Astrocyte (in vitro differentiated cells and primary cell): ENCODE results near the gene NR4A3. TPM values are rescaled to one million over a fixed set of nuclear protein-coding genes. Genes with fewer than 3 reads are reported as not detected.

Experiments
- DNase-seq: peaks from one replicate; pipeline ENCODE4 v3.0.0-alpha.2; 2010; ENCODE audit warnings: low read depth
- FAIRE-seq: peaks from 2 replicates; lab custom pipeline; 2011; peaks lifted over from hg19 to GRCh38; lab: Jason Lieb, UNC
- H2AFZ ChIP-seq: 2 replicates; pipeline ENCODE4 v1.6.0; 2012; ENCODE audit warnings: low read depth, low read length, inconsistent platforms
- H3K27ac ChIP-seq: 2 replicates; pipeline ENCODE4 v1.5.1; 2011; ENCODE audit warnings: low read depth, low read length, inconsistent platforms
- H3K27me3 ChIP-seq: 2 replicates; pipeline ENCODE4 v1.6.0; 2011; ENCODE audit warnings: low read length, inconsistent platforms; ENCODE audit not compliant: insufficient read depth
- H3K36me3 ChIP-seq: 2 replicates; pipeline ENCODE4 v1.5.1; 2011; ENCODE audit warnings: low read length, inconsistent platforms; ENCODE audit not compliant: insufficient read depth
- H3K4me1 ChIP-seq: 2 replicates; pipeline ENCODE4 v1.5.1; 2011; ENCODE audit warnings: low read length, inconsistent platforms; ENCODE audit not compliant: insufficient read depth
- H3K4me2 ChIP-seq: 2 replicates; pipeline ENCODE4 v1.6.0; 2012; ENCODE audit warnings: low read length, inconsistent platforms
- H3K4me3 ChIP-seq: 2 replicates; pipeline ENCODE4 v1.5.1; 2011; ENCODE audit warnings: low read depth, mild to moderate bottlenecking, low read length, inconsistent platforms; ENCODE audit not compliant: insufficient read depth
- H3K79me2 ChIP-seq: 2 replicates; pipeline ENCODE4 v1.6.0; 2012; ENCODE audit warnings: mild to moderate bottlenecking, low read length, inconsistent platforms; ENCODE audit not compliant: insufficient read depth
- H3K9ac ChIP-seq: 2 replicates; pipeline ENCODE4 v1.6.0; 2012; ENCODE audit warnings: mild to moderate bottlenecking, low read length, inconsistent platforms
- H3K9me3 ChIP-seq: 2 replicates; pipeline ENCODE4 v1.5.1; 2012; ENCODE audit warnings: low read depth, mild to moderate bottlenecking, low read length, inconsistent platforms; ENCODE audit not compliant: insufficient read depth
- H4K20me1 ChIP-seq: 2 replicates; pipeline ENCODE4 v1.6.0; 2012; ENCODE audit warnings: low read length, inconsistent platforms; ENCODE audit not compliant: insufficient read depth
- H3K27ac Mint-ChIP-seq: one replicate; pipeline ENCODE4 v1.8.0; 2021; ENCODE audit warnings: mild to moderate bottlenecking, mixed read lengths; ENCODE audit not compliant: unreplicated experiment
- H3K27me3 Mint-ChIP-seq: one replicate; pipeline ENCODE4 v1.8.0; 2021; ENCODE audit warnings: low read depth, mixed read lengths; ENCODE audit not compliant: unreplicated experiment
- H3K36me3 Mint-ChIP-seq: one replicate; pipeline ENCODE4 v1.8.0; 2021; ENCODE audit warnings: low read depth, mixed read lengths; ENCODE audit not compliant: unreplicated experiment
- H3K4me1 Mint-ChIP-seq: one replicate; pipeline ENCODE4 v1.8.0; 2021; ENCODE audit warnings: low read depth, mixed read lengths; ENCODE audit not compliant: unreplicated experiment
- H3K4me3 Mint-ChIP-seq: one replicate; pipeline ENCODE4 v1.8.0; 2021; ENCODE audit warnings: mild to moderate bottlenecking, moderate library complexity, mixed read lengths; ENCODE audit not compliant: unreplicated experiment
- H3K9me3 Mint-ChIP-seq: one replicate; pipeline ENCODE4 v1.8.0; 2021; ENCODE audit warnings: mild to moderate bottlenecking, mixed read lengths; ENCODE audit not compliant: unreplicated experiment
- EZH2 ChIP-seq: IDR thresholded peaks from 2 replicates; pipeline ENCODE4 v1.6.1; 2012; ENCODE audit warnings: mild to moderate bottlenecking, low read length, inconsistent platforms; ENCODE audit not compliant: insufficient read depth
- total RNA-seq: library from RNA; stranded (reverse); gene quantifications from 2 replicates; pipeline ENCODE4 v1.2.1, GENCODE V29; 2021
- TF ChIP-seq, protein P1 (sequence below): IDR thresholded peaks from 2 replicates; pipeline ENCODE4 v1.5.1; 2011; ENCODE audit warnings: low read depth, mild to moderate bottlenecking, inconsistent platforms, low read length, moderate library complexity; ENCODE audit not compliant: insufficient read depth

Gene NR4A3
- total RNA-seq, 1 donor from 2014 or later: 3.6 TPM

GRCh38 chr9:99782962-99783718, 38.5 kb upstream of the NR4A3 start:
- no peak for TF ChIP-seq EZH2
- TF ChIP-seq, protein P1, sequence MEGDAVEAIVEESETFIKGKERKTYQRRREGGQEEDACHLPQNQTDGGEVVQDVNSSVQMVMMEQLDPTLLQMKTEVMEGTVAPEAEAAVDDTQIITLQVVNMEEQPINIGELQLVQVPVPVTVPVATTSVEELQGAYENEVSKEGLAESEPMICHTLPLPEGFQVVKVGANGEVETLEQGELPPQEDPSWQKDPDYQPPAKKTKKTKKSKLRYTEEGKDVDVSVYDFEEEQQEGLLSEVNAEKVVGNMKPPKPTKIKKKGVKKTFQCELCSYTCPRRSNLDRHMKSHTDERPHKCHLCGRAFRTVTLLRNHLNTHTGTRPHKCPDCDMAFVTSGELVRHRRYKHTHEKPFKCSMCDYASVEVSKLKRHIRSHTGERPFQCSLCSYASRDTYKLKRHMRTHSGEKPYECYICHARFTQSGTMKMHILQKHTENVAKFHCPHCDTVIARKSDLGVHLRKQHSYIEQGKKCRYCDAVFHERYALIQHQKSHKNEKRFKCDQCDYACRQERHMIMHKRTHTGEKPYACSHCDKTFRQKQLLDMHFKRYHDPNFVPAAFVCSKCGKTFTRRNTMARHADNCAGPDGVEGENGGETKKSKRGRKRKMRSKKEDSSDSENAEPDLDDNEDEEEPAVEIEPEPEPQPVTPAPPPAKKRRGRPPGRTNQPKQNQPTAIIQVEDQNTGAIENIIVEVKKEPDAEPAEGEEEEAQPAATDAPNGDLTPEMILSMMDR: no peak
- H3K27me3 Mint-ChIP-seq: peaks cover 2% of the 10 kb centered on the region
- no peak for FAIRE-seq
- H3K9me3 ChIP-seq: no peaks in the 10 kb centered on the region
- no peak overlapping the region for H3K4me3 Mint-ChIP-seq
- H3K4me2 ChIP-seq: no peak overlapping the region
- DNase-seq: no peak
- H3K4me1 ChIP-seq: no peaks in the 10 kb centered on the region
- no peaks in the 10 kb centered on the region for H4K20me1 ChIP-seq
- no peak overlapping the region for H3K9ac ChIP-seq
- no peaks in the 10 kb centered on the region for H3K79me2 ChIP-seq
- H3K9me3 Mint-ChIP-seq: no peaks in the 10 kb centered on the region
- H3K36me3 Mint-ChIP-seq: no peaks in the 10 kb centered on the region
- H3K4me1 Mint-ChIP-seq: peaks cover 1% of the 10 kb centered on the region
- H3K4me3 ChIP-seq: no peak overlapping the region
- H3K27ac ChIP-seq: no peak overlapping the region
- H3K27ac Mint-ChIP-seq: no peak overlapping the region
- no peaks in the 10 kb centered on the region for H3K36me3 ChIP-seq
- H3K27me3 ChIP-seq: no peaks in the 10 kb centered on the region
- no peak overlapping the region for H2AFZ ChIP-seq

- no peak overlapping the region for H3K4me3 ChIP-seq
Measured at GRCh38 chr9:99783799-99784198, 37.9 kb upstream of the NR4A3 start.

More at GRCh38 chr9:99783799-99784198, 37.9 kb upstream of the NR4A3 start:
- TF ChIP-seq EZH2: no peak
- TF ChIP-seq, protein P1: no peak
- Mint-ChIP-seq H3K9me3 (no peaks in the 10 kb centered on the region), H3K27me3 (peaks cover 2% of the 10 kb centered on the region), H3K4me3 (no peak overlapping the region), H3K36me3 (no peaks in the 10 kb centered on the region), H3K4me1 (no peaks in the 10 kb centered on the region), H3K27ac (no peak overlapping the region)
- Histone ChIP-seq H2AFZ (no peak overlapping the region), H3K4me2 (no peak overlapping the region), H3K4me1 (no peaks in the 10 kb centered on the region), H3K36me3 (no peaks in the 10 kb centered on the region), H3K79me2 (no peaks in the 10 kb centered on the region), H3K9me3 (no peaks in the 10 kb centered on the region), H4K20me1 (no peaks in the 10 kb centered on the region), H3K27me3 (no peaks in the 10 kb centered on the region), H3K9ac (no peak overlapping the region), H3K27ac (no peak overlapping the region)
- DNase-seq (no peak), FAIRE-seq (no peak)
